HepG2 (cell line): ENCODE results near the gene TM4SF20. TPM values are rescaled to one million over a fixed set of nuclear protein-coding genes. Genes with fewer than 3 reads are reported as not detected.

Experiments used
- ATAC-seq: fragments of 200-7000 bp; cut with Tn5 transposase; 3 replicates; pipeline ENCODE4 v1.9.1; 2020; ENCODE audit warnings: mild to moderate bottlenecking, moderate library complexity
- BruUV-seq: library from RNA; stranded (reverse); fragments of 400-500 nt; replicated peaks from 2 replicates; lab custom pipeline; 2021; lab: Mats Ljungman, UMichigan
- CTCF ChIA-PET: fragments of 300-600 bp; formaldehyde crosslinking; extraction: SDS; loops from one replicate; lab custom pipeline; 2021; ENCODE audit warnings: low total read pairs, inconsistent platforms, low intra/inter-chr PET ratio; lab: Yijun Ruan, JAX
- POLR2A ChIA-PET: fragments of 350-600 bp; sonication (Branson Sonifier 250); formaldehyde crosslinking; loops from one replicate; lab custom pipeline; 2020; ENCODE audit warnings: antibody characterized with exemption, inconsistent platforms; lab: Yijun Ruan, JAX
- DNase-seq: peaks from one replicate; pipeline ENCODE4 v3.0.0-alpha.2; 2015; ENCODE audit warnings: low spot score
- FAIRE-seq: peaks from 3 replicates; lab custom pipeline; 2011; peaks lifted over from hg19 to GRCh38; lab: Jason Lieb, UNC
- H2AFZ ChIP-seq: one replicate; pipeline ENCODE4 v1.6.1; 2011; ENCODE audit warnings: low read length, inconsistent platforms
- H3K27ac ChIP-seq: fragments of 300-600 bp; 3 replicates; pipeline ENCODE4 v1.8.0; 2011; ENCODE audit warnings: mixed run types, mild to moderate bottlenecking, mixed read lengths, low read length, inconsistent platforms; ENCODE audit not compliant: insufficient read depth; ENCODE audit errors: extremely low read length
- H3K27me3 ChIP-seq, 2 experiments: fragments of 200-600 bp in 1 of 2; 2 replicates in 1 of 2; 3 replicates in 1 of 2; pipeline versions ENCODE4 v1.6.0 to v1.8.0; 2011; ENCODE audit warnings: low read length in 2 of 2, mild to moderate bottlenecking in 2 of 2, moderate library complexity in 2 of 2, inconsistent platforms in 1 of 2; ENCODE audit not compliant: insufficient read depth in 2 of 2, control insufficient read depth in 1 of 2
- H3K36me3 ChIP-seq, 2 experiments: fragments of 200-600 bp in 1 of 2; replicated peaks in 1 of 2; 2 replicates in 1 of 2; 3 replicates in 1 of 2; pipeline versions ENCODE4 v1.5.1 to v1.8.0; 2011; ENCODE audit warnings: low read length in 2 of 2, inconsistent platforms in 1 of 2; ENCODE audit not compliant: insufficient read depth in 2 of 2, control insufficient read depth in 1 of 2
- H3K4me1 ChIP-seq: 2 replicates; pipeline ENCODE4 v1.5.1; 2012; ENCODE audit warnings: low read length, inconsistent platforms; ENCODE audit not compliant: insufficient read depth
- H3K4me2 ChIP-seq: 2 replicates; pipeline ENCODE4 v1.6.0; 2011; ENCODE audit warnings: low read depth, low read length, inconsistent platforms
- H3K4me3 ChIP-seq, 3 experiments: fragments of 200-600 bp in 1 of 3; sonication (generic), shearing (Covaris generic) in 1 of 3; replicated peaks in 1 of 3; 2 replicates each; pipeline ENCODE4 v1.5.1; 2011 to 2016; ENCODE audit warnings: low read length in 3 of 3, inconsistent platforms in 2 of 3, low read depth in 2 of 3, mild to moderate bottlenecking in 2 of 3, control low read depth in 1 of 3, mixed read lengths in 1 of 3; ENCODE audit not compliant: insufficient read depth in 1 of 3
- H3K79me2 ChIP-seq: one replicate; pipeline ENCODE4 v1.6.1; 2011; ENCODE audit warnings: low read length, inconsistent platforms; ENCODE audit not compliant: insufficient read depth
- H3K9ac ChIP-seq: 2 replicates; pipeline ENCODE4 v1.6.0; 2011; ENCODE audit warnings: mild to moderate bottlenecking, low read depth, low read length, inconsistent platforms; ENCODE audit not compliant: insufficient read depth
- H3K9me3 ChIP-seq: 2 replicates; pipeline ENCODE4 v1.5.1; 2012; ENCODE audit warnings: mild to moderate bottlenecking, low read length
- H4K20me1 ChIP-seq: 2 replicates; pipeline ENCODE4 v1.6.0; 2011; ENCODE audit warnings: inconsistent platforms, mild to moderate bottlenecking, low read length, moderate library complexity; ENCODE audit not compliant: insufficient read depth
- ATF4 ChIP-seq, 2 experiments: fragments of 450-650 bp in 1 of 2; sonication (generic) in 1 of 2; formaldehyde crosslinking; IDR thresholded peaks; 2 replicates each; pipeline versions ENCODE4 v1.5.0 to v1.8.0; 2020 to 2022; ENCODE audit warnings: mild to moderate bottlenecking in 1 of 2, missing genetic modification reagents in 1 of 2
- ATF7 ChIP-seq, 2 experiments: fragments of 450-650 bp in 1 of 2; sonication (generic) in 1 of 2; formaldehyde crosslinking in 1 of 2; IDR thresholded peaks; 2 replicates each; pipeline versions ENCODE4 v1.4.0 to v1.6.1; 2016 to 2020; ENCODE audit warnings: antibody characterized with exemption in 1 of 2, mild to moderate bottlenecking in 1 of 2, missing genetic modification reagents in 1 of 2
- CBFB ChIP-seq: sonication (generic); formaldehyde crosslinking; IDR thresholded peaks from 2 replicates; pipeline ENCODE4 v1.4.0; 2020; ENCODE audit warnings: missing genetic modification reagents
- CHD4 ChIP-seq: fragments of 200-600 bp; sonication (generic); IDR thresholded peaks from 2 replicates; pipeline ENCODE4 v1.7.0; 2017; ENCODE audit warnings: mild to moderate bottlenecking, low read length, borderline replicate concordance
- GTF3A ChIP-seq: sonication (generic); formaldehyde crosslinking; conservative IDR thresholded peaks from 2 replicates; pipeline ENCODE4 v1.4.0; 2020; ENCODE audit warnings: mild to moderate bottlenecking, missing genetic modification reagents
- HDAC2 ChIP-seq: sonication (generic); formaldehyde crosslinking; IDR thresholded peaks from 2 replicates; pipeline ENCODE4 v1.4.0; 2020; ENCODE audit warnings: missing genetic modification reagents
- KDM3A ChIP-seq: IDR thresholded peaks from 2 replicates; pipeline ENCODE4 v1.6.1; 2018; ENCODE audit warnings: low read depth, missing compliant biosample characterization
- MTERF4 ChIP-seq: sonication (generic); formaldehyde crosslinking; IDR thresholded peaks from 2 replicates; pipeline ENCODE4 v1.8.0; 2023; ENCODE audit warnings: mild to moderate bottlenecking, missing genetic modification reagents
- RARA ChIP-seq: IDR thresholded peaks from 2 replicates; pipeline ENCODE4 v1.6.1; 2016; ENCODE audit warnings: missing genetic modification reagents, missing compliant biosample characterization
- SOX13 ChIP-seq, 3 experiments: fragments of 450-650 bp in 1 of 3; sonication (generic) in 1 of 3; formaldehyde crosslinking in 1 of 3; IDR thresholded peaks in 2 of 3; conservative IDR thresholded peaks in 1 of 3; 2 replicates each; pipeline versions ENCODE4 v1.5.0 to v1.6.1; 2016 to 2020; ENCODE audit warnings: antibody characterized with exemption in 1 of 3, mild to moderate bottlenecking in 1 of 3, missing compliant biosample characterization in 1 of 3, missing genetic modification reagents in 1 of 3, moderate library complexity in 1 of 3
- SRY ChIP-seq: sonication (generic); formaldehyde crosslinking; IDR thresholded peaks from 2 replicates; pipeline ENCODE4 v1.8.0; 2022; ENCODE audit warnings: mild to moderate bottlenecking, missing genetic modification reagents
- TARDBP ChIP-seq: sonication (generic); formaldehyde crosslinking; IDR thresholded peaks from 2 replicates; pipeline ENCODE4 v1.8.0; 2022; ENCODE audit warnings: mild to moderate bottlenecking, missing genetic modification reagents
- U2AF2 ChIP-seq: fragments of 200-400 bp; formaldehyde crosslinking; IDR thresholded peaks from 2 replicates; pipeline ENCODE4 v1.6.1; 2017; ENCODE audit warnings: low read depth, mild to moderate bottlenecking, low read length
- YY1 ChIP-seq: IDR thresholded peaks from 2 replicates; pipeline ENCODE4 v1.6.1; 2011; ENCODE audit warnings: low read length, low read depth, moderate library complexity, mild to moderate bottlenecking; ENCODE audit not compliant: insufficient read depth, insufficient replicate concordance
- ZBTB34 ChIP-seq: sonication (generic); formaldehyde crosslinking; IDR thresholded peaks from 2 replicates; pipeline ENCODE4 v1.8.0; 2022; ENCODE audit warnings: mild to moderate bottlenecking, missing genetic modification reagents
- ZFP82 ChIP-seq: sonication (generic); formaldehyde crosslinking; IDR thresholded peaks from 2 replicates; pipeline ENCODE4 v1.5.1; 2020; ENCODE audit warnings: mild to moderate bottlenecking, missing genetic modification reagents, borderline replicate concordance
- ZNF34 ChIP-seq: sonication (generic); formaldehyde crosslinking; IDR thresholded peaks from 2 replicates; pipeline ENCODE4 v1.4.0; 2020; ENCODE audit warnings: mild to moderate bottlenecking, missing genetic modification reagents, borderline replicate concordance
- ZNF549 ChIP-seq: sonication (generic); formaldehyde crosslinking; IDR thresholded peaks from 2 replicates; pipeline ENCODE4 v1.5.0; 2020; ENCODE audit warnings: missing genetic modification reagents
- ZNF564 ChIP-seq: sonication (generic); formaldehyde crosslinking; IDR thresholded peaks from 2 replicates; pipeline ENCODE4 v1.8.1; 2023; ENCODE audit warnings: mild to moderate bottlenecking, missing genetic modification reagents
- ZNF713 ChIP-seq: sonication (generic); formaldehyde crosslinking; IDR thresholded peaks from 2 replicates; pipeline ENCODE4 v1.4.0; 2020; ENCODE audit warnings: mild to moderate bottlenecking, missing genetic modification reagents
- ZNF775 ChIP-seq: sonication (generic); formaldehyde crosslinking; IDR thresholded peaks from 2 replicates; pipeline ENCODE4 v1.4.0; 2020; ENCODE audit warnings: missing genetic modification reagents, mild to moderate bottlenecking, moderate library complexity, borderline replicate concordance
- WGBS: methylation state at CpG from one replicate; pipeline ENCODE4 v1.1.6; 2017; ENCODE audit warnings: low lambda C conversion rate; 5-methylcytosine and 5-hydroxymethylcytosine counted together
- in situ Hi-C: cut with HindIII; loops from 2 replicates; pipeline ENCODE4 v1.10.0; 2017; ENCODE audit warnings: low pct_unique_long_range_greater_than_20kb; ENCODE audit not compliant: extremely low pct_ligation_motif_present
- intact Hi-C: fragments of 100-400 bp; cut with micrococcal nuclease; formaldehyde crosslinking; loops from one replicate; pipeline ENCODE4 v1.10.0; 2022; ENCODE audit not compliant: unreplicated experiment
- polyA plus RNA-seq, 8 experiments: library from polyadenylated mRNA; depleted of rRNA in 3 of 8; stranded (reverse) in 7 of 8; unstranded in 1 of 8; fragments of >200 nt; fragmentation: Illumina TruSeq in 4 of 8; extraction: Trizol in 4 of 8; gene quantifications; 2 replicates each; pipeline versions ENCODE4 v1.2.1 to v1.2.3, GENCODE V29; 2011 to 2016; ENCODE audit warnings: low read depth in 4 of 8, missing spikeins in 1 of 8, mixed read lengths in 1 of 8; ENCODE audit not compliant: insufficient read depth in 1 of 8
- total RNA-seq, 5 experiments: library from RNA; depleted of rRNA; stranded (reverse); fragments of >200 nt; fragmentation: Illumina TruSeq; extraction: Trizol; gene quantifications; 2 replicates each; pipeline ENCODE4 v1.2.3, GENCODE V29; 2016; ENCODE audit warnings: low read depth in 1 of 5

TM4SF20 gene
- total and polyA plus RNA-seq, 2 of the 13 experiments (the other 11 are each of a cell fraction or from before 2014, with no cell fraction given), result not detected

- TF ChIP-seq GTF3A (CRISPR knock-in tag), result no peak
- TF ChIP-seq, all 625 proteins: peak for 0
These were observed 34.9 kb downstream of the TM4SF20 start (continued) for GRCh38 chr2:227344231-227344630.

GRCh38 chr2:227341553-227341952 is 37.6 kb downstream of the TM4SF20 start:
- Histone ChIP-seq H3K4me3 (no peak overlapping the region), H3K9me3 (no peaks in the 10 kb centered on the region), H3K4me1 (peaks cover 31% of the 10 kb centered on the region), H3K36me3 (peaks cover 4 to 30% of the 10 kb centered on the region in 2 experiments; a peak in 4 of 5 replicates), H3K27me3 (no peaks in the 10 kb centered on the region), H3K79me2 (no peaks in the 10 kb centered on the region), H4K20me1 (no peaks in the 10 kb centered on the region), H3K27ac (no peak overlapping the region), H3K9ac (no peak overlapping the region), H2AFZ (no peak overlapping the region), H3K4me2 (no peak overlapping the region)
- DNase-seq, result no peak
- no peak for ATAC-seq
- intact Hi-C loops (loop anchor here (10.0 kb wide), 1 partner anchor 133 kb away; the partner anchor contains the start of gene AGFG1), in situ Hi-C loops (no loop called here)
- BruUV-seq, result TSS peak; percentile 21
- ChIA-PET POLR2A (no interaction called here), CTCF (no interaction called here)
- FAIRE-seq, result no peak
- 95% methylated on average over 2 of the region's 2 CpGs for WGBS
- TF ChIP-seq ZNF564, result no peak
- TF ChIP-seq U2AF2, result no peak
- TF ChIP-seq ZFP82 (CRISPR knock-in tag), result no peak
- no peak for TF ChIP-seq KDM3A (CRISPR knock-in tag)
- no peak for TF ChIP-seq YY1
- TF ChIP-seq RARA (CRISPR knock-in tag), result no peak
- no peak for TF ChIP-seq ATF7 (IDR thresholded peaks at IDR 0.05)
- no peak for TF ChIP-seq ATF7 (CRISPR knock-in tag; IDR thresholded peaks at IDR 0.05)
- no peak for TF ChIP-seq SRY (CRISPR knock-in tag)
- no peak for TF ChIP-seq ATF4 (CRISPR knock-in tag; IDR thresholded peaks at IDR 0.05)
- no peak for TF ChIP-seq ZNF549
- TF ChIP-seq ZBTB34, result no peak
- no peak for TF ChIP-seq ZNF713 (CRISPR knock-in tag)
- no peak for TF ChIP-seq MTERF4 (CRISPR knock-in tag)
- TF ChIP-seq ZNF34 (CRISPR knock-in tag), result no peak
- TF ChIP-seq CBFB (CRISPR knock-in tag), result no peak
- no peak for TF ChIP-seq CHD4
- no peak for TF ChIP-seq TARDBP (CRISPR knock-in tag)
- TF ChIP-seq HDAC2, result no peak
- TF ChIP-seq SOX13 (IDR thresholded peaks at IDR 0.05), result no peak
- no peak for TF ChIP-seq SOX13 (CRISPR knock-in tag; conservative IDR thresholded peaks at IDR 0.05 in 1 of 2, IDR thresholded peaks at IDR 0.05 in 1 of 2)
- TF ChIP-seq ZNF775, result no peak
